Testis (tissue), 3 donors: Measurements from ENCODE around the gene DNAJB7. TPM values are rescaled to one million over a fixed set of nuclear protein-coding genes. Genes with fewer than 3 reads are reported as not detected.

Experiments used
- DNase-seq: peaks from one replicate; pipeline ENCODE4 v3.0.0-alpha.2; 2019
- H3K27ac ChIP-seq, 2 donors: fragments of 200-600 bp; sonication (generic); one replicate each; pipeline ENCODE4 v1.5.1; 2019
- H3K27me3 ChIP-seq: fragments of 200-600 bp; sonication (generic); one replicate; pipeline ENCODE4 v1.5.1; 2019
- H3K36me3 ChIP-seq: fragments of 200-600 bp; sonication (generic); one replicate; pipeline ENCODE4 v1.5.1; 2017; ENCODE audit warnings: low read depth; ENCODE audit errors: missing control alignments
- H3K4me1 ChIP-seq: fragments of 200-600 bp; sonication (generic); one replicate; pipeline ENCODE4 v1.5.1; 2019
- H3K4me3 ChIP-seq, 2 donors: fragments of 200-600 bp; sonication (generic); one replicate each; pipeline ENCODE4 v1.5.1; 2017 to 2019
- H3K9me3 ChIP-seq: fragments of 200-600 bp; sonication (generic); one replicate; pipeline ENCODE4 v1.5.1; 2017
- CTCF ChIP-seq, 3 experiments: fragments of 450-650 bp in 2 of 3; fragments of 200-600 bp in 1 of 3; sonication (generic) in 1 of 3; IDR thresholded peaks; one replicate each; pipeline ENCODE4 v1.5.1; 2016 to 2019; ENCODE audit warnings: antibody characterized with exemption in 3 of 3, mild to moderate bottlenecking in 2 of 3, moderate library complexity in 1 of 3
- POLR2A ChIP-seq: fragments of 450-650 bp; IDR thresholded peaks from one replicate; pipeline ENCODE4 v1.6.1; 2017; ENCODE audit warnings: antibody characterized with exemption, mild to moderate bottlenecking, moderate library complexity
- WGBS, 2 donors: methylation state at CpG; one replicate each; pipeline ENCODE4 v1.1.5; 2018; 5-methylcytosine and 5-hydroxymethylcytosine counted together
- intact Hi-C: fragments of 100-400 bp; cut with DNase I; formaldehyde crosslinking; loops from one replicate; pipeline ENCODE4 v1.15.1; 2023; ENCODE audit warnings: low total_unique reads
- polyA plus RNA-seq: library from polyadenylated mRNA; stranded (reverse); fragments of 350-450 nt; fragmentation: Illumina TruSeq; extraction: RNeasy Lipid Tissue Mini Kit (QIAGEN cat#74804); gene quantifications from one replicate; pipeline ENCODE4 v1.2.3, GENCODE V29; 2014; ENCODE audit warnings: low read depth, low replicate concordance; ENCODE audit not compliant: insufficient read depth
- total RNA-seq, 2 donors: library from RNA; depleted of rRNA; stranded (reverse); fragments of >200 nt; gene quantifications; one replicate each; pipeline ENCODE4 v1.2.3, GENCODE V29; 2016

DNAJB7 gene
- total and polyA plus RNA-seq, 3 donors from 2014 or later: 3.3 to 9.5 (median 3.8) TPM

GRCh38 chr22:40862537-40862936 lies 624 bp upstream of the DNAJB7 start:
- 84 to 93% methylated on average over 2 of the region's 2 CpGs for WGBS, 2 donors
- DNase-seq: no peak
- no peaks in the 10 kb centered on the region for H3K9me3 ChIP-seq
- no peaks in the 10 kb centered on the region for H3K27me3 ChIP-seq
- H3K4me3 ChIP-seq: no peak overlapping the region
- intact Hi-C loops: no loop called here
- peaks cover 9% of the 10 kb centered on the region for H3K4me1 ChIP-seq
- H3K27ac ChIP-seq: no peak overlapping the region
- no peaks in the 10 kb centered on the region for H3K36me3 ChIP-seq
- TF ChIP-seq CTCF (IDR thresholded peaks at IDR 0.05) (no peak), POLR2A (no peak)

- Histone ChIP-seq H3K27ac (peak overlapping the region; percentile 99 to 100), H3K9me3 (no peaks in the 10 kb centered on the region), H3K4me3 (peak overlapping the region; percentile 94 to 100), H3K4me1 (peaks cover 39% of the 10 kb centered on the region), H3K27me3 (no peaks in the 10 kb centered on the region), H3K36me3 (no peaks in the 10 kb centered on the region)
- no peak for TF ChIP-seq POLR2A
- no peak for TF ChIP-seq CTCF (IDR thresholded peaks at IDR 0.05)
- intact Hi-C loops: no loop called here
- no peak for DNase-seq
- 2 to 4% methylated on average over 11 to 18 of the region's 18 CpGs for WGBS, 2 donors
These were observed 4.5 kb downstream of the DNAJB7 start for GRCh38 chr22:40857309-40857855.

DNA sequence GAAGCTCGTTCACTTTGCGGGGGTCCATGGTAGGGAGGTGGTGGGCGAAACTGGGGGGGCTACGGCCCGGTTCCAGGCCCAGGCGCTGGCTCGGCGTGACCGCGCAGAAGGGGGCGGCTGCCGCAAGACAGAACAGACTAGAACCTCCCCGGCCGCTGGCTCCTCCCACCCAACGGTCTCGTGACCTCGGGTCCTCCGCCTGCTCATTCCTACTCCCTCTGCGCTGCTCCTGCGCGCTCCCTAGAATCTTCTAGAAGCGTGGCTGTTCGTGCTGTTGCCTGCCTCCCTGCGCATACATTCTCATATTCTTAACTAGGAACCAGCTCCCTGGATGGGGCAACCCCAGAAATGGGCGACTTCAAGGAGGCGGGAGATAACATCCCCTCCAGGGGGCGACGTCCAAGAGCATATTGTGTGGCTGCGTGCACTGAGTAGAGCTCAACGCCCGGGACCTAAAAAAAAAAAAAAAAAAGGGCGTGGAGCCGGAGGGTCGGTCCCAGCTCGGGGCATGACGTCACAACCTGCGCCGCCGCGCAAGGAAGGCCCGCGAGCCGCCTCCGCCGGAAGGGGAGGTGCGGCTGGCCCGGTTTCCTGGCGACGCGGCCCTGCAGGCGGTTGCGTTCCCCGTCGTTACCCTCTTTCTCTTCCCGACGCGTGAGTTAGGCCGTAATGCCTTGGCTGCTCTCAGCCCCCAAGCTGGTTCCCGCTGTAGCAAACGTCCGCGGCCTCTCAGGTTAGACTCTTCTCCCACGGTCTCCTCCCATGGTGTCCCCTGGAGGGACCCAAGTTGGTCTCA lies 5.2 kb downstream of the DNAJB7 start, which contains the start of the genes ST13 and XPNPEP3:
TSS of gene ST13 (minus strand) at position 127 of the 796 bp plus-strand sequence. CDS start at position 28, 99 bp downstream.
TSS of gene XPNPEP3 (plus strand) at position 636 of the 796 bp plus-strand sequence. CDS start at position 670, 34 bp downstream.
- peak in 1 of 3 experiments; percentile 26 for TF ChIP-seq CTCF (IDR thresholded peaks at IDR 0.05)
- TF ChIP-seq POLR2A: peak; percentile 77
- no peaks in the 10 kb centered on the region for H3K9me3 ChIP-seq
- no peaks in the 10 kb centered on the region for H3K36me3 ChIP-seq
- H3K4me3 ChIP-seq: peak within 1 kb of the TSS; percentile 94 to 100
- WGBS, 2 donors: 0 to 1% methylated on average over 13 to 63 of the region's 63 CpGs
- intact Hi-C loops: no loop called here
- peaks cover 44% of the 10 kb centered on the region for H3K4me1 ChIP-seq
- H3K27ac ChIP-seq: peak within 1 kb of the TSS; percentile 99 to 100
- no peaks in the 10 kb centered on the region for H3K27me3 ChIP-seq
- peak; percentile 98 for DNase-seq

DNA sequence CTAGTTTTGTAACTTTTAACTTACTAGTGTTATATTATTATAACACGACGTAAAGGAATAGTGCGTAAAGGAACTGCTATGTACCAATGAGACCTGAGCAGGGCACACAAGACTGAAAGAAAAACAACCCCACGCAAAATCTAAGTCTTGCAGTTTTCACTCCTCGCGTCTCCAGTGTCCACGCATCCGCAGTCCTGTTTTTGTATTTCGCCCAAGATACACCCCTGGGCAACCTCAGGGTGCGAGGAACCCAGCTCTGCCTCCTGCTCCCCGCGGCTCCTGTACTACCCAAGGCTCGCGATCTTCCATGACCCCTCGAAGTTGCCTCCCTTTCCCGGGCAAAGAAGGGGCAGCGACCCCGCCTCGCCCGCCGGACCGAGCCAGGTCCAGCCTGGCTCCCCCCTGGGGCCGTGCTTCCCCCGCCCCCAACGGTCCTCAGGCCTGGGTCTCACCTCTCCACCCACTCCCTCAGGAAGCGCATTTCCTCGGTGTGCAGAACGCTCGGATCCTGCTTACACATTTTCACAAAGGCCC lies 5.9 kb downstream of the DNAJB7 start:
- H3K9me3 ChIP-seq: no peaks in the 10 kb centered on the region
- intact Hi-C loops: no loop called here
- H3K27ac ChIP-seq: peak overlapping the region; percentile 99 to 100
- H3K36me3 ChIP-seq: no peaks in the 10 kb centered on the region
- peaks cover 44% of the 10 kb centered on the region for H3K4me1 ChIP-seq
- TF ChIP-seq CTCF (IDR thresholded peaks at IDR 0.05): no peak
- TF ChIP-seq POLR2A: no peak
- no peaks in the 10 kb centered on the region for H3K27me3 ChIP-seq
- WGBS, 2 donors: 1% methylated on average over 24 to 29 of the region's 29 CpGs
- H3K4me3 ChIP-seq: peak overlapping the region; percentile 94 to 100
- no peak for DNase-seq
